IMR-90 (cell line): Measurements from ENCODE around the gene SRGAP3. TPM values are rescaled to one million over a fixed set of nuclear protein-coding genes. Genes with fewer than 3 reads are reported as not detected.

Experiments used
- ATAC-seq: fragments of 200-7000 bp; cut with Tn5 transposase; 2 replicates; pipeline ENCODE4 v1.9.1; 2020; ENCODE audit warnings: low read depth, mild to moderate bottlenecking, moderate library complexity
- BruUV-seq: library from RNA; stranded (reverse); fragments of 400-500 nt; replicated peaks from 2 replicates; lab custom pipeline; 2021; lab: Mats Ljungman, UMichigan
- CTCF ChIA-PET: fragments of 300-600 bp; formaldehyde crosslinking; extraction: SDS; loops from one replicate; lab custom pipeline; 2021; ENCODE audit warnings: antibody characterized with exemption; lab: Yijun Ruan, JAX
- POLR2A ChIA-PET: fragments of 300-600 bp; sonication (Branson Sonifier 250); formaldehyde crosslinking; loops from one replicate; lab custom pipeline; 2022; ENCODE audit warnings: antibody characterized with exemption; ENCODE audit not compliant: unreplicated experiment; lab: Charles Lee
- DNase-seq: peaks from one replicate; pipeline ENCODE4 v3.0.0; 2013
- H2AFZ ChIP-seq: replicated peaks from 2 replicates; pipeline ENCODE3; 2013; ENCODE audit warnings: low read length, mild to moderate bottlenecking; ENCODE audit not compliant: poor library complexity
- H2AK5ac ChIP-seq: 2 replicates; pipeline ENCODE4 v1.6.1; 2013; ENCODE audit warnings: low read depth, low read length, inconsistent platforms
- H2AK9ac ChIP-seq: replicated peaks from 2 replicates; pipeline ENCODE3; 2013; ENCODE audit warnings: mild to moderate bottlenecking, low read depth, low read length, moderate library complexity; ENCODE audit not compliant: poor library complexity
- H2BK120ac ChIP-seq: 2 replicates; pipeline ENCODE4 v1.6.1; 2013; ENCODE audit warnings: low read depth, low read length, inconsistent platforms
- H2BK15ac ChIP-seq: 3 replicates; pipeline ENCODE4 v1.6.1; 2013; ENCODE audit warnings: low read depth, low read length, inconsistent platforms
- H2BK20ac ChIP-seq: 2 replicates; pipeline ENCODE4 v1.6.1; 2013; ENCODE audit warnings: low read depth, mild to moderate bottlenecking, inconsistent platforms, low read length, moderate library complexity
- H2BK5ac ChIP-seq: 2 replicates; pipeline ENCODE4 v1.6.1; 2013; ENCODE audit warnings: mild to moderate bottlenecking, low read depth, low read length, inconsistent platforms; ENCODE audit not compliant: poor library complexity, severe bottlenecking
- H3K14ac ChIP-seq: replicated peaks from 2 replicates; pipeline ENCODE4 v1.6.1; 2013; ENCODE audit warnings: low read depth, low read length, inconsistent platforms
- H3K18ac ChIP-seq: 2 replicates; pipeline ENCODE4 v1.6.1; 2013; ENCODE audit warnings: low read depth, low read length, control low read depth
- H3K23ac ChIP-seq: 2 replicates; pipeline ENCODE4 v1.6.1; 2013; ENCODE audit warnings: low read depth, low read length, inconsistent platforms
- H3K27ac ChIP-seq: 2 replicates; pipeline ENCODE4 v1.5.1; 2013; ENCODE audit warnings: mild to moderate bottlenecking, control low read depth, low read length; ENCODE audit not compliant: insufficient read depth
- H3K27me3 ChIP-seq: 2 replicates; pipeline ENCODE4 v1.6.1; 2013; ENCODE audit warnings: low read length; ENCODE audit not compliant: control insufficient read depth, insufficient read depth
- H3K36me3 ChIP-seq: 2 replicates; pipeline ENCODE4 v1.6.1; 2013; ENCODE audit warnings: low read length, mixed read lengths; ENCODE audit not compliant: control insufficient read depth, insufficient read depth
- H3K4ac ChIP-seq: 2 replicates; pipeline ENCODE4 v1.6.1; 2013; ENCODE audit warnings: low read depth, low read length, inconsistent platforms
- H3K4me1 ChIP-seq: 2 replicates; pipeline ENCODE4 v1.6.1; 2013; ENCODE audit warnings: low read length, mixed read lengths; ENCODE audit not compliant: control insufficient read depth, insufficient read depth
- H3K4me2 ChIP-seq: 2 replicates; pipeline ENCODE4 v1.6.1; 2013; ENCODE audit warnings: low read depth, mild to moderate bottlenecking, control low read depth, low read length, moderate library complexity
- H3K4me3 ChIP-seq: 2 replicates; pipeline ENCODE4 v1.5.1; 2013; ENCODE audit warnings: low read depth, mild to moderate bottlenecking, control low read depth, low read length, moderate library complexity; ENCODE audit not compliant: insufficient read depth
- H3K56ac ChIP-seq: 2 replicates; pipeline ENCODE4 v1.6.1; 2013; ENCODE audit warnings: low read length, inconsistent platforms; ENCODE audit not compliant: insufficient read depth; ENCODE audit errors: extremely low read depth
- H3K79me1 ChIP-seq, 2 experiments: 2 replicates each; pipeline ENCODE4 v1.6.1; 2013; ENCODE audit warnings: low read length in 2 of 2, inconsistent platforms in 1 of 2, low read depth in 1 of 2
- H3K9ac ChIP-seq: 2 replicates; pipeline ENCODE4 v1.6.1; 2013; ENCODE audit warnings: low read depth, low read length, control low read depth
- H3K9me1 ChIP-seq: 2 replicates; pipeline ENCODE4 v1.6.1; 2013; ENCODE audit warnings: low read length, inconsistent platforms; ENCODE audit not compliant: insufficient read depth
- H3K9me3 ChIP-seq: 2 replicates; pipeline ENCODE4 v1.6.1; 2013; ENCODE audit warnings: low read length; ENCODE audit not compliant: control insufficient read depth, insufficient read depth
- H4K20me1 ChIP-seq: 2 replicates; pipeline ENCODE4 v1.6.1; 2013; ENCODE audit warnings: low read length, inconsistent platforms; ENCODE audit not compliant: insufficient read depth
- H4K5ac ChIP-seq: 2 replicates; pipeline ENCODE4 v1.6.1; 2013; ENCODE audit warnings: mild to moderate bottlenecking, low read depth, low read length, control low read depth
- H4K8ac ChIP-seq, 2 experiments: 2 replicates each; pipeline ENCODE4 v1.6.1; 2013; ENCODE audit warnings: low read depth in 2 of 2, low read length in 2 of 2, control low read depth in 1 of 2, inconsistent platforms in 1 of 2
- H4K91ac ChIP-seq: 2 replicates; pipeline ENCODE4 v1.6.1; 2013; ENCODE audit warnings: low read depth, low read length, inconsistent platforms; ENCODE audit not compliant: insufficient read depth
- CHD1 ChIP-seq: IDR thresholded peaks from 2 replicates; pipeline ENCODE4 v1.6.1; 2012; ENCODE audit warnings: low read depth, low read length, improper control_type of control experiment
- CTCF ChIP-seq: conservative IDR thresholded peaks from 2 replicates; pipeline ENCODE4 v1.5.1; 2012; ENCODE audit warnings: mild to moderate bottlenecking, low read depth, low read length, improper control_type of control experiment
- ELK1 ChIP-seq: fragments of 150-350 bp; IDR thresholded peaks from 2 replicates; pipeline ENCODE4 v1.6.1; 2016; ENCODE audit warnings: low read depth, mild to moderate bottlenecking, low read length, moderate library complexity, borderline replicate concordance
- FOS ChIP-seq: fragments of 150-350 bp; IDR thresholded peaks from 2 replicates; pipeline ENCODE4 v1.6.1; 2016; ENCODE audit warnings: low read depth, low read length
- MAFK ChIP-seq: IDR thresholded peaks from 2 replicates; pipeline ENCODE4 v1.6.1; 2012; ENCODE audit warnings: low read depth, low read length, improper control_type of control experiment
- MXI1 ChIP-seq: IDR thresholded peaks from 2 replicates; pipeline ENCODE4 v1.6.1; 2012; ENCODE audit warnings: low read depth, mild to moderate bottlenecking, low read length, moderate library complexity, borderline replicate concordance
- POLR2A ChIP-seq: IDR thresholded peaks from 2 replicates; pipeline ENCODE4 v1.6.1; 2012; ENCODE audit warnings: mild to moderate bottlenecking, low read depth, low read length
- RCOR1 ChIP-seq: IDR thresholded peaks from 2 replicates; pipeline ENCODE4 v1.6.1; 2012; ENCODE audit warnings: mild to moderate bottlenecking, low read length, improper control_type of control experiment; ENCODE audit not compliant: insufficient replicate concordance
- RFX5 ChIP-seq: IDR thresholded peaks from 2 replicates; pipeline ENCODE4 v1.8.0; 2012; ENCODE audit warnings: low read depth, mild to moderate bottlenecking, low read length, moderate library complexity
- SMC3 ChIP-seq: fragments of 150-350 bp; IDR thresholded peaks from 2 replicates; pipeline ENCODE4 v1.6.1; 2016; ENCODE audit warnings: low read depth, mild to moderate bottlenecking, antibody characterized with exemption, low read length, moderate library complexity
- USF2 ChIP-seq: fragments of 150-350 bp; IDR thresholded peaks from 2 replicates; pipeline ENCODE4 v1.6.1; 2017; ENCODE audit warnings: mild to moderate bottlenecking, antibody characterized with exemption, low read length, low read depth
- dilution Hi-C: fragments of 300-500 bp; cut with HindIII; formaldehyde crosslinking; loops from one replicate; pipeline ENCODE4 v1.14.3; 2018; ENCODE audit warnings: low sequenced_read_pairs; ENCODE audit not compliant: unreplicated experiment
- in situ Hi-C: fragments of 300-500 bp; cut with MboI; formaldehyde crosslinking; loops from 3 replicates; pipeline ENCODE4 v1.14.3; 2019; ENCODE audit warnings: low sequenced_read_pairs, inconsistent platforms, mixed read lengths
- intact Hi-C: fragments of 100-400 bp; cut with micrococcal nuclease; formaldehyde crosslinking; loops from 2 replicates; pipeline ENCODE4 v1.10.0; 2022
- polyA plus RNA-seq, 3 experiments: library from polyadenylated mRNA; depleted of rRNA; stranded (reverse); fragments of >200 nt; gene quantifications; 2 replicates each; pipeline ENCODE4 v1.2.3, GENCODE V29; 2012; ENCODE audit warnings: low replicate concordance in 1 of 3
- total RNA-seq: library from RNA; depleted of rRNA; stranded (reverse); fragments of >200 nt; gene quantifications from 2 replicates; pipeline ENCODE4 v1.2.3, GENCODE V29; 2012

SRGAP3 gene
- total and polyA plus RNA-seq, 2 of the 4 experiments (the other 2 are of a cell fraction) = 0.68 to 1.4 TPM

DNA sequence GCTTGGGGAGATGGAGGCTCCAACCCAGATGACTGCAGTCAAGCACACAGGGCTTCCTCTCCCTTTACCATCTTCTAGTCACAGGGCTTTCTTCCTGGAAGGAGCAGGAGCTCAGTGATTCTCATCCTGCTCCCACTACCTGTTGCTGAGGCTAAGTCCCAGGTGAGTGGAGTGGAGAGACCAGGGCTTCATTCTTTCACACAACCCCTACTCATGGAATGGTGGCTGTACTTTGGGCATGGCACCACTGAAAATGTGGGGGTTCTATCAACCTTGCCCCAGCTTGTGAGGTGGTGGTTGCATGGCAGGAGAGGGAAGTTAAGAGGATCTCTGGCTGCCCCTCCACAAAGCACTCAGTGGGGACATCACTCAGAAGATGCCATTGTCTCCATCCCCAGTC lies 249.4 kb downstream of the SRGAP3 start:
- no peak overlapping the region for H2BK15ac ChIP-seq
- H4K20me1 ChIP-seq = no peaks in the 10 kb centered on the region
- H2BK5ac ChIP-seq = no peak overlapping the region
- no peak overlapping the region for H2BK120ac ChIP-seq
- H3K79me1 ChIP-seq = no peaks in the 10 kb centered on the region
- no peak overlapping the region for H3K4me2 ChIP-seq
- CTCF ChIA-PET = no interaction called here
- H2AFZ ChIP-seq = no peak overlapping the region
- POLR2A ChIA-PET = no interaction called here
- no peak overlapping the region for H3K4ac ChIP-seq
- no peak overlapping the region for H3K9ac ChIP-seq
- no TSS peak for BruUV-seq
- H3K23ac ChIP-seq = no peak overlapping the region
- H2AK5ac ChIP-seq = no peak overlapping the region
- H3K4me3 ChIP-seq = no peak overlapping the region
- no peak for ATAC-seq
- H2BK20ac ChIP-seq = no peak overlapping the region
- no peaks in the 10 kb centered on the region for H3K4me1 ChIP-seq
- no peaks in the 10 kb centered on the region for H3K36me3 ChIP-seq
- no peak overlapping the region for H2AK9ac ChIP-seq
- no peaks in the 10 kb centered on the region for H3K9me3 ChIP-seq
- intact Hi-C loops (no loop called here), dilution Hi-C loops (no loop called here), in situ Hi-C loops (no loop called here)
- H4K8ac ChIP-seq = no peak overlapping the region
- no peak overlapping the region for H3K14ac ChIP-seq
- H3K9me1 ChIP-seq = 0 out of 2 replicates have a peak, but pooled peaks cover 2% of the 10 kb centered on the region
- H3K27me3 ChIP-seq = peaks cover 10% of the 10 kb centered on the region
- DNase-seq = no peak
- no peak overlapping the region for H4K91ac ChIP-seq
- no peak overlapping the region for H3K18ac ChIP-seq
- no peak overlapping the region for H3K27ac ChIP-seq
- TF ChIP-seq POLR2A (no peak), FOS (no peak), MXI1 (no peak), CTCF (no peak), RCOR1 (no peak), CHD1 (no peak), USF2 (no peak), SMC3 (no peak), MAFK (no peak), RFX5 (no peak), ELK1 (no peak)
- H3K56ac ChIP-seq = no peak overlapping the region
- H4K5ac ChIP-seq = no peak overlapping the region
